Vagina (tissue), 2 donors: ENCODE data around the gene GMEB2.

ENCODE experiments used
- POLR2A ChIP-seq, 2 donors: fragments of 450-650 bp; IDR thresholded peaks; one replicate each; pipeline ENCODE4 v1.6.1; 2017; ENCODE audit warnings: antibody characterized with exemption in 2 of 2, mild to moderate bottlenecking in 2 of 2, moderate library complexity in 2 of 2
- TF ChIP-seq, protein P1 (sequence below), 3 experiments: fragments of 450-650 bp in 2 of 3; fragments of 200-600 bp in 1 of 3; sonication (generic) in 1 of 3; IDR thresholded peaks; one replicate each; pipeline ENCODE4 v1.5.1; 2017 to 2019; ENCODE audit warnings: antibody characterized with exemption in 3 of 3, mild to moderate bottlenecking in 2 of 3, moderate library complexity in 2 of 3

DNA sequence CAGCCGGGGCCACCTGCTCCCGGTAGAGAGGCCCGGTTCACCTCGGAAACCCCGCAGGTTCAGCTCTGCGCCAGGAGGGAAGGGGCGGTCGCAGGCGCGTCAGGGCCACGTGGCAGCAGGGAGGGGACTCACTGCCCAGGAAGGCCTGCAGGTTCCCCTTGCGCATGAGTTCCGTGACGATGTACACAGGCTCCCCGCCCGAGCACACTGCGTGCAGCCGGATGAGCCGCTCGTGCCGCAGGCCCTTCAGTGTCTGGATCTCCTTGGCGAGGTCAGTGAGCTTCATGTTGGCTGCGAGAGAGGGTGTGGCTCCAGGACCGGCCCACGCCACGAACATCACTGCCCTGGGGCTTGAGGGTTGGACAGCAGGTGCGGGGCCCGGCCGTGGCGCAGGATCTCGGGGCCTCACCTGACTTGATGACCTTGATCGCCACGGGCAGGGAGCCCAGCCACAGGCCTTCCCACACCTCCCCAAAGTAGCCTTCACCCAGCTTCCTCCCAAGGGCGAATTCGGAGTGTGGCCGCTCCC lies 84.8 kb downstream of the GMEB2 start:
- TF ChIP-seq, protein P1, sequence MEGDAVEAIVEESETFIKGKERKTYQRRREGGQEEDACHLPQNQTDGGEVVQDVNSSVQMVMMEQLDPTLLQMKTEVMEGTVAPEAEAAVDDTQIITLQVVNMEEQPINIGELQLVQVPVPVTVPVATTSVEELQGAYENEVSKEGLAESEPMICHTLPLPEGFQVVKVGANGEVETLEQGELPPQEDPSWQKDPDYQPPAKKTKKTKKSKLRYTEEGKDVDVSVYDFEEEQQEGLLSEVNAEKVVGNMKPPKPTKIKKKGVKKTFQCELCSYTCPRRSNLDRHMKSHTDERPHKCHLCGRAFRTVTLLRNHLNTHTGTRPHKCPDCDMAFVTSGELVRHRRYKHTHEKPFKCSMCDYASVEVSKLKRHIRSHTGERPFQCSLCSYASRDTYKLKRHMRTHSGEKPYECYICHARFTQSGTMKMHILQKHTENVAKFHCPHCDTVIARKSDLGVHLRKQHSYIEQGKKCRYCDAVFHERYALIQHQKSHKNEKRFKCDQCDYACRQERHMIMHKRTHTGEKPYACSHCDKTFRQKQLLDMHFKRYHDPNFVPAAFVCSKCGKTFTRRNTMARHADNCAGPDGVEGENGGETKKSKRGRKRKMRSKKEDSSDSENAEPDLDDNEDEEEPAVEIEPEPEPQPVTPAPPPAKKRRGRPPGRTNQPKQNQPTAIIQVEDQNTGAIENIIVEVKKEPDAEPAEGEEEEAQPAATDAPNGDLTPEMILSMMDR (IDR thresholded peaks at IDR 0.05) = no peak
- TF ChIP-seq POLR2A (IDR thresholded peaks at IDR 0.05) = no peak
